ENCODE data around the gene LRRC14B. TPM values are rescaled to one million over a fixed set of nuclear protein-coding genes. Genes with fewer than 3 reads are reported as not detected.

LRRC14B gene
- total RNA-seq, 4 donors from 2014 or later: not detected

DNA sequence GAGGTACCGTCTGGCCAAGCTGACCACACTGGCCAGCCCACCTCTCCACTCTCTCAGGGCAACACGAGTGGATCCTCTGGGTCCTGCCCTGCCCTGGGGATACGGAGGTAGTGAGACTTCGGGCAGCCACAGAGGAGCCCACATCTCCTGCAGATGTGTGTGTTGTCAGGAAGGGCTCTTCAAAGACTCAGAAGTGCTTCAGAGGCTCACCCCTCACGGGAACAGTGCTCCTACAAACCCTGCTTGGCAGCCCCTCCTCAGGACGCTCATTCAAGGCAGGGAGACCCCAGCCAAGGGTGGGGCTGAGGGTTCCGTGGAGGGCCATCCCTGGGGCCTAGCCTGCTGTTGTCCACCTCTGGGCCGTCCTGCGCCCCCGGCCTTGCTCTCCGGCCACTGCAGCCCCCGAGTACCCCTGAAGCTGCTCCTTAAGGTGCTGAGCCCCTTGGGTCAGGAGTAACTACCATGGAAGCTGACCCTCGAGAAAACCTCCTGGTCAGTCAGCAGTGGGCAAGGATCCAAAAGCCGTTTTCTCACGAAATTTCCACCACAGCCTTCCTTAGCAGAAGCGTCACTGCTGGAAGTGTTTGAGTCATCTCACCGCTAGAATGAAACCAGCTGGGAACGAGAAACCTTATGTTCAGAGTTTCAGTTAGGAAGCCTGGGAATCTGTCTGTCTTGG is 23.2 kb upstream of the LRRC14B start:
- H3K9me3 ChIP-seq: no peaks in the 10 kb centered on the region
- H3K27me3 ChIP-seq: no peaks in the 10 kb centered on the region
- DNase-seq: no peak
- intact Hi-C loops (cut with DNase I): no loop called here
- peak overlapping the region in 1 of 3 donors; percentile 15 for H3K27ac ChIP-seq
- H3K36me3 ChIP-seq: no peaks in the 10 kb centered on the region
- H3K4me3 ChIP-seq (replicated peaks in 1 of 3): no peak overlapping the region
- TF ChIP-seq, protein P1, sequence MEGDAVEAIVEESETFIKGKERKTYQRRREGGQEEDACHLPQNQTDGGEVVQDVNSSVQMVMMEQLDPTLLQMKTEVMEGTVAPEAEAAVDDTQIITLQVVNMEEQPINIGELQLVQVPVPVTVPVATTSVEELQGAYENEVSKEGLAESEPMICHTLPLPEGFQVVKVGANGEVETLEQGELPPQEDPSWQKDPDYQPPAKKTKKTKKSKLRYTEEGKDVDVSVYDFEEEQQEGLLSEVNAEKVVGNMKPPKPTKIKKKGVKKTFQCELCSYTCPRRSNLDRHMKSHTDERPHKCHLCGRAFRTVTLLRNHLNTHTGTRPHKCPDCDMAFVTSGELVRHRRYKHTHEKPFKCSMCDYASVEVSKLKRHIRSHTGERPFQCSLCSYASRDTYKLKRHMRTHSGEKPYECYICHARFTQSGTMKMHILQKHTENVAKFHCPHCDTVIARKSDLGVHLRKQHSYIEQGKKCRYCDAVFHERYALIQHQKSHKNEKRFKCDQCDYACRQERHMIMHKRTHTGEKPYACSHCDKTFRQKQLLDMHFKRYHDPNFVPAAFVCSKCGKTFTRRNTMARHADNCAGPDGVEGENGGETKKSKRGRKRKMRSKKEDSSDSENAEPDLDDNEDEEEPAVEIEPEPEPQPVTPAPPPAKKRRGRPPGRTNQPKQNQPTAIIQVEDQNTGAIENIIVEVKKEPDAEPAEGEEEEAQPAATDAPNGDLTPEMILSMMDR (IDR thresholded peaks at IDR 0.05): no peak
- TF ChIP-seq POLR2A (IDR thresholded peaks at IDR 0.05): no peak
- 60 to 64% methylated on average over 12 to 15 of the region's 18 CpGs for WGBS, 2 donors
- peaks cover 0 to 18% of the 10 kb centered on the region in 2 donors for H3K4me1 ChIP-seq

GRCh38 chr5:169071-169727 is 22.1 kb upstream of the LRRC14B start:
- H3K36me3 ChIP-seq: no peaks in the 10 kb centered on the region
- TF ChIP-seq, protein P1 (IDR thresholded peaks at IDR 0.05): no peak
- no peak for TF ChIP-seq POLR2A (IDR thresholded peaks at IDR 0.05)
- H3K4me1 ChIP-seq: peaks cover 0 to 18% of the 10 kb centered on the region in 2 donors
- WGBS, 2 donors: 58 to 75% methylated on average over 24 to 31 of the region's 32 CpGs
- DNase-seq: peak; percentile 17 to 42
- intact Hi-C loops (cut with DNase I): no loop called here
- H3K9me3 ChIP-seq: no peaks in the 10 kb centered on the region
- H3K27ac ChIP-seq: no peak overlapping the region
- no peaks in the 10 kb centered on the region for H3K27me3 ChIP-seq
- no peak overlapping the region for H3K4me3 ChIP-seq (replicated peaks in 1 of 3)

- TF ChIP-seq POLR2A (IDR thresholded peaks at IDR 0.05): no peak
- TF ChIP-seq, protein P1 (IDR thresholded peaks at IDR 0.05): no peak
- no peak overlapping the region for H3K4me3 ChIP-seq (replicated peaks in 1 of 3)
- DNase-seq: no peak
- H3K4me1 ChIP-seq: peaks cover 0 to 18% of the 10 kb centered on the region in 2 donors
- no peaks in the 10 kb centered on the region for H3K27me3 ChIP-seq
- H3K27ac ChIP-seq: no peak overlapping the region
- H3K9me3 ChIP-seq: no peaks in the 10 kb centered on the region
- no peaks in the 10 kb centered on the region for H3K36me3 ChIP-seq
- intact Hi-C loops (cut with DNase I): no loop called here
- WGBS, 2 donors: 54 to 81% methylated on average over 11 to 12 of the region's 12 CpGs
These were observed 21.6 kb upstream of the LRRC14B start for GRCh38 chr5:169728-170094.

DNA sequence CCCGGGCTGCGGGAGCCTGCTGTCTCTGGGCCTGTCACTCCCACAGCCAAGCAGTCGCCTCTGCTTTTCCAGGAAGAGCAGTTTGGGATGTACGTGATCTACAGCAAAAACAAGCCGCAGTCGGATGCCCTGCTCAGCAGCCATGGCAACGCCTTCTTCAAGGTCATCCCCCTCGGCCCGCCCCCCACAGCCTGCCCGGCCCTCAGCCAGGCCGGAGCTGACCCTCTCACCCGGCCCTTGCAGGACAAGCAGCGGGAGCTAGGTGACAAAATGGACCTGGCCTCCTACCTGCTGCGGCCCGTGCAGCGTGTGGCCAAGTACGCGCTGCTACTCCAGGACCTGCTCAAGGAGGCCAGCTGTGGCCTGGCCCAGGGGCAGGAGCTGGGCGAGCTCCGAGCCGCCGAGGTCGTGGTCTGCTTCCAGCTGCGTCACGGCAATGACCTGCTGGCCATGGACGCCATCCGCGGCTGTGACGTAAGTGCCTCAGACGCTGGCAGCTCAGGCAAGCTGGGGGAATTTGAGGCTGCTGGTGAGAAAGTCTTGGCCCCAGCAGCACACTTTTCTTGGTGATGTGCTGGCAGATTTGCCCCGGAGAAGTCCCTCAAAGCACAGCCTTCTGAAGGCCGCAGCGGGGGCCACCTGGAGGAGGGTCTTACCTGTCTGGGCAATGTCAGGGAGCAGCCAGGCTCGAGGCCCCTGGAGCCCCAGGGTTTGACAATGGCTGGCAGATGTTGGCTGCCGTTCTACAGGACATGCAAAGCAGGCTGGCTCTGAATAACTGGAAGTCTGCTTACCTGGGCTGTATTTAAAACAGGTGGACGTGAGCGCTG is 20.1 kb upstream of the LRRC14B start:
- WGBS, 2 donors: 81 to 88% methylated on average over 14 to 22 of the region's 37 CpGs
- peaks cover 0 to 18% of the 10 kb centered on the region in 2 donors for H3K4me1 ChIP-seq
- no peak for DNase-seq
- no peaks in the 10 kb centered on the region for H3K9me3 ChIP-seq
- H3K27me3 ChIP-seq: no peaks in the 10 kb centered on the region
- H3K36me3 ChIP-seq: no peaks in the 10 kb centered on the region
- TF ChIP-seq POLR2A (IDR thresholded peaks at IDR 0.05): no peak
- TF ChIP-seq, protein P1 (IDR thresholded peaks at IDR 0.05): no peak
- no peak overlapping the region for H3K4me3 ChIP-seq (replicated peaks in 1 of 3)
- peak overlapping the region in 1 of 3 donors; percentile 22 for H3K27ac ChIP-seq
- intact Hi-C loops (cut with DNase I): no loop called here

Measured in thyroid gland (tissue), 4 donors.